KBM-7 (cell line): ENCODE results near the gene PLXNB2.

Experiments used
- DNase-seq: peaks from one replicate; pipeline ENCODE4 v3.0.0-alpha.2; 2015
- in situ Hi-C: fragments of 300-500 bp; cut with MboI; formaldehyde crosslinking; loops from 2 replicates; pipeline ENCODE4 v1.14.3; 2020; ENCODE audit warnings: low sequenced_read_pairs, low pct_unique_long_range_greater_than_20kb, mixed read lengths

The PLXNB2 gene

DNA sequence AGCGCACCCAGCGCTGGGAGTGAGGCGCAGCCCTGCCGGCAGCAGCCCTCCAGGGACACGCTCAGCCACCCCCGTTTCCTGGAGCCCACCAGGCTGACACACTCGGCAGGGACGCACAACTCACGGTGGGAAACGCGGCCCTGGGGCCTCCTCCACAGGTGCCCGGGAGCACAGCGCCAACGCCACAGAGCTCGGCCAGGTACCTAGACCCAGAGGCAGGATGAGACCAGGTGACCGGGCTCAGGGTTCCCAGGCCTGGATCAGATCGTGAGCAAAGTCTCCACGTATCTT, 80.6 kb downstream of the PLXNB2 start:
- in situ Hi-C loops = no loop called here
- DNase-seq = no peak

DNA sequence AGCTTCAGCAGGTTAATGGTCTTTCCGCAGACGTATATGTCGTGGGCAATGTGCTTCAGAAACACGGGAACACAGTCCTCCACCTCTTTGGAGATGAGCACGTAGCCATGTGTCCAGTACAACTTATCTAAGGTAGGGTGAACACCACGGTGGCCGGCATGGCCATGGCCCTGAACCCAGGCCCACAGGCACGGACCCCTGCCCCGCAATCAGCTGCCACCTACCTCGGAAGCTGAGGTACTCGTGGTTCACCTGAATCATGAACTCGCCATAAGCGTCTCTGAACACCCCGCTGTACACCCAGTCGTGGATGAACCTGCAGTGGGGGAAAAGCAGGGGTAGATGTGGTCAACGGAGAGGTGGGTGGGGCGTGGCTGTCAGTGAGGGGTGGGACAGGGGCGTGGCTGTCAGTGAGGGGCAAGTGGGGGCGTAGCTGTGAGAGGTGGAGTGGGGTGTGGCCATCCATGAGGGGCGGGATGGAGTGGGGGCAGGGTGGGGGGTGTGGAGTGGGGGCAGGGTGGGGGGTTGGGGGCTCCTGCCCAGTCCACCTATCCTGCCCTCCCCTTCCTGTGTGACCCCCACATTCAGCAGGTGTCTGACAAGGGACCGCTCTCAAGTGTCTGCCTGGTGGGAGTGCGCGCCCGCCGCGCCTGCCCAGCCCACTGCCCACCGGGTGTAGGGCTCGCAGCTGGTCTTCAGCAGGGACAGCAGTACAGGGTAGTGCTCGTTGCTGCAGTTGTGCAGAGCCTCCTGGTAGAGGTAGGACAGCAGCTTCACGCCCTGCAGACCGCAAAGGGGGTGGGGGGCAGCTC, 81.2 kb downstream of the PLXNB2 start:
- no peak for DNase-seq
- in situ Hi-C loops = no loop called here

DNA sequence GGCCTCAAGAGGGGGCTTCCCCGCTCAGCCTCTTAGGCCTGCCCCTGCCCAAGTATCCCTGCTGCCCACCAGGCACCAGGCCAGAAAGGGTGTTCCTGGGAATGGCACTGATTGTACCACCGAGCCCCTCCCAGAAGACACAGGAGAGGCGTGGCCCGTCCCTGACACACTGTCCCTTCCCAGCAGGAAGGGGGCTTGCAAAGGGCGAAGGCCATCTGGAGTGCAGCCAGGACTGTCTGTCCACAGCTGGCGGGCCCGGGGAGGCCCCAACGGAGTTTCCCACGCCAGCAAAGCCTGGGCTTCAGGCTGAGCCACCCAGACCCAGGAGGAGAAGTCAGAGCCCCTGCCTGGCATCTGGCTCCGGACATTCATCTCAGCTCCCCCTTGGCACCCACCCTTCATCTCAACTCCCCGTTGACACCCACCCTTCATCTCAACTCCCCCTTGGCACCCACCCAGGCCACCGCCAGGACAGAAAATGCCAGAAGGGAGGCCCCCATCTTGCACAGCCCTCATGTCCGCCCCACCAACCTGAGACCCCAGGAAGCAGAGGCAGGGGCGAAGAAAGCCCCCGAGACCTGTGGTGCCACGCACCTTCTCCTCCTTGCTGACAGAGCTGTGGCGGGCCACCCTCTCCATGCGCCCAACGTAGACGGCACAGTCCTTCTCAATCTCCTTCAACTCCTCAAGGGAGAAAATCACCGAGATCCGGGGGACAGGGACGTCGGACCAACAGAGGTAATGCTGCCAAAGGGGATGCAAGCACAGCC, 82.1 kb downstream of the PLXNB2 start:
- in situ Hi-C loops = no loop called here
- no peak for DNase-seq
